KOPT-K1 (cell line): ENCODE results near the gene ACVR2A.

Experiments
- H3K27ac ChIP-seq: fragments of 200-600 bp; sonication (generic); 2 replicates; pipeline ENCODE4 v1.5.1; 2016; ENCODE audit warnings: antibody characterized with exemption, mild to moderate bottlenecking, low read depth, low read length; ENCODE audit not compliant: poor library complexity, severe bottlenecking
- H3K36me3 ChIP-seq: fragments of 200-600 bp; sonication (generic); 2 replicates; pipeline ENCODE4 v1.5.1; 2017; ENCODE audit warnings: antibody characterized with exemption, mild to moderate bottlenecking, low read length, moderate library complexity; ENCODE audit not compliant: insufficient read depth
- H3K9me3 ChIP-seq: fragments of 200-600 bp; sonication (generic); 2 replicates; pipeline ENCODE4 v1.5.1; 2017; ENCODE audit warnings: antibody characterized with exemption, low read length, mild to moderate bottlenecking; ENCODE audit not compliant: insufficient read depth, poor library complexity, severe bottlenecking

Gene ACVR2A

DNA sequence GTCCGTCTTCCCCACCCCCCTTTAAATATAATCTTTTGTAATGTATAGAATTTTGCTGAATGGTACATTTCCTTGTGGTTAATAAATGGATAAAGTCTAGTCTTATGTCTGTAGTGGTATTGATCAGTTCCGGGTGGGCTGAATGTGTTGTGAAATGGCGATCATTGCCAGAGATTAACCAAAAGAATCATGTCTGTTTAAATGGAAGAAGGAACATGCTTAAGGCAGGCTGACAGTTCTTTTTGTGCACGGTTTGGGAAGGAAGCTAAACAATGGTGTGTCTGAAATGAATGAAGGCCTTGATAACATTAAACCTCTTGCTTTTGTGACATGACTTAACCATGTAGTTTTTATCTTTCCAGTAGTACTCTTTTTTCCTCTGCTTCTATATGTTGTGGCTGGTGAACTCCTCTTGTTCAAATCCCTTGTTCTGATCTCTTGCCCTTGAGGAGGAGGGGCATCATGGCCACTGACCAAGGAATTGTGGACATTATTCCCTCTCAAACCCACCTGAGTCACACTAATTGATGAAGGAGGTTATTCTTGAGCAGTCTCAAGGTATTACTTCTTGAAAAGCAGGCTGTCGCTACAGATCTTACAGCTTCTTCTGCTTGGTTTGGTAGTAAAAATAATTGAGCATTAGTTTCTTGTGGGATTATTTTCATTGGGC is 1.7 kb downstream of the ACVR2A start:
- Histone ChIP-seq H3K36me3 (no peaks in the 10 kb centered on the region), H3K27ac (no peak overlapping the region), H3K9me3 (no peaks in the 10 kb centered on the region)

DNA sequence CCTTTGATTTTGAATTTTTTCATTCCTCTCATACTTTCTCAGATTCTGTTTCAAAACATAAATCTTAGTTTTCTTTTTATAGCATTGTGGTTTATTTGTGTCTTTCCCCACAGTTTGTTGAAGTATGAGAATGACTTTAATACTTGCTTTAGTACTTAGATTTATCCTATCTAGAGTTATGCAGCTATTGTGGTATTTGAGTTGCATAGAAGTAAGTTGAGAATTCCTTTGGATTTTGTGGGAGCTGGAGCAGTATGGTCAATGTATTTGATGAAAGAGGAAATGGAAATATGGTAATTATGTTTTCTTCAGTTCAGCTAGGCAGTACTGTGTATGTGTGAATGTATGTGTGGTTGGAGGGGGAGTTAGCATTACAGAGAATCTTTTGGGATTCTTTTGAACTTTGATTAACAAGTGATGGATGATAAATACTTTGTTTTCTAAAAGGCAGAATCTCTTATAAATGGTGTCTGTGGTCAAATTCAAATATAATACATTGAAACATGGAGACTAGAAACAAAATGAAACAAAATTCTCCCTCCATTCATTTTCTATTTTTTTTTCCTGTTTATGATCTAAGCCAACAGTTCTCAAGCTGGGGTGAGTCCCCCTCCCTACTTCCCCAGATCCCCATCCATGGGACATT is 3.0 kb downstream of the ACVR2A start:
- no peaks in the 10 kb centered on the region for H3K36me3 ChIP-seq
- H3K9me3 ChIP-seq, result no peaks in the 10 kb centered on the region
- no peak overlapping the region for H3K27ac ChIP-seq

DNA sequence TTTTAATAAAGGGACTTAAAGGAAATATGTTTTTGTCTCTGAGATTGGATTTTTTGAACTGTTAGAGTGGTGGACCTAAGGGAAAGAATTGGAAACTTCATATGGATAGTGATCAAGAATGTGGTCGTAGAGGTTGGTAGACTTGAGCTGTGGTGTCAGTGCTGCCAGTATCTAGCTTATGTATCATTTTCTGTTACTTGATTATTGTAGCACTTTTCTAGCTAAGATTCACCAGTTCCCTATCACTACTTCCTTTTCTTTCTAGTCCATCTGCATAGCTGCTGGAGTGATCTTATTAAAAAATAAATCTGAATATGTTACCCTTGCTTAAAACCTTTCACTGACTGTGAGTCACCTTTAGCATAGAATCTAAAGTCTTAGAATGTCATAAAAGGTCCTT is 6.0 kb downstream of the ACVR2A start:
- Histone ChIP-seq H3K36me3 (no peaks in the 10 kb centered on the region), H3K27ac (no peak overlapping the region)

DNA sequence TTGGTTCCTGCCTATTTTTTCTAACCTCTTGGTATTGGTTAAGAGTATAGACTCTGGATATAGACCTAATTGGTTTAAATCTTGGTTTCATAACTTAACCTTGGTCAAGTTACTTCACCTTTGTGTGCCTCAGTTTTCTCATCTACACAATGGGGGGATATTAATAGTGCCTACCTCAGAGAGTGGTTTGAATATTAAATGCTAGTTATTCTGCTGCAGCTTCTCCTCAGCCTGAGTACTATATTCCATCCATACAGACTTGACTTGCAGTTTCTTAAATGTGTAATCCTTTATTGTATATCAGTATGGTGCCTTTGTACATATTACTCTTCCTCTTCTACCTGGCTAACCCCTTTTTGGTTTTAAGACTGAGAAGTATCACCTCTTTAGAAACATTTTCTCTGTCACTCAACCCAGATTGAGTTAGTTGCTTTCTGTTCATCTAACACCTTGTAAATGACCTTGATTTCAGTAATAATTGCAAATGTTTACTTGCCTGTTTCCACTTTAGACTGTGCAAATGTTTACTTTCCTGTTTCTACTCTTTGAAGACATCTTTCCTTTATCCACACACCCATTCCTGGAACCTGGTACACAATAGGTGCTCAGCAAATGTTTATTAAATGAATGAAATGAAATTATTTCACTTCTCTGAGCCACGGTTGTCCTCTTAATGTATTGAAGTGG is 6.6 kb downstream of the ACVR2A start:
- no peak overlapping the region for H3K27ac ChIP-seq
- H3K36me3 ChIP-seq, result no peaks in the 10 kb centered on the region
- H3K9me3 ChIP-seq, result no peaks in the 10 kb centered on the region

More for the DNA sequence above, 6.0 kb downstream of the ACVR2A start:
- no peaks in the 10 kb centered on the region for H3K9me3 ChIP-seq

DNA sequence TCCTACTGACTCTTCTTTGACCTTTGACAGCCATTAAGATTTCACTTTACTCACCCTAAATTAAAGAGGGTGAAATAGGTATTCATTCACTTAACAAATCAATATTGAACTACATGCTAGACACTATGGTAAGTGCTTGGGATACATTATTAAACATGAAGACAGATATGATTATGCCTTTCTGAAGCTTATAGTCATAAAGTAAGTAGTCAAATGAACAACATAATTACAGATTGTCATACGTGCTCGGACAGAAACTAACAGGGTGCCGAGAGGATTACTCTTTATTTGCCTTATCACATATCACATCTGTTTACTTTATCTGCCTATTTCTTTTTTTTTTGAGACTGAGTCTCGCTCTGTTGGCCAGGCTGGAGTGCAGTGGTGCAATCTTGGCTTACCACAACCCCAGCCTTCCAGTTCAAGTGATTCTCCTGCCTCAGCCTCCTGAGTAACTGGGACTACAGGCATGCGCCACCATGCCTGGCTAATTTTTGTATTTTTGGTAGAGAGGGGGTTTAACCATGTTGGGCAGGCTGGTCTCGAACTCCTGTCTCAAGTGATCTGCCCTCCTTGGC is 9.8 kb downstream of the ACVR2A start:
- H3K9me3 ChIP-seq, result no peaks in the 10 kb centered on the region
- H3K36me3 ChIP-seq, result no peaks in the 10 kb centered on the region

DNA sequence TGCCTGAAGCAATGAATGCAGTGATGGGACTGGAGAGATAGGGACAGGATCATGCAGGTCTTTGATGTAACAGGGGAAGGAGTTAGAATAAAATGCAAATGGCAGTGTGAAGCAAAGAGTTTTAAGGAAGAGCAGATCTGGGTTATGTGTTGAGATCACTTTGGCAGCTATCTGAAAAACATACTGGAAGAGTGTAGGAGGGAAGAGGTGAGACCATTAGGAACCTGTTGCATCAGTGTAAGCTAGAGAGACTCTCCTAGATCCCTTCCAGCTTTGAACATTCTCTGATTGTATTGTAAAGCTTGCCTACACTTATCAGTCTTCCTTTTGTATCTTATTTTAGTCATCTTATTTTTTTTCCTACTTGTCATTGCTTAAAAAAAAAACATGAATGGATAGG is 10.5 kb downstream of the ACVR2A start:
- Histone ChIP-seq H3K9me3 (no peaks in the 10 kb centered on the region), H3K27ac (no peak overlapping the region), H3K36me3 (no peaks in the 10 kb centered on the region)

More for the DNA sequence above, 9.8 kb downstream of the ACVR2A start:
- H3K27ac ChIP-seq, result no peak overlapping the region

DNA sequence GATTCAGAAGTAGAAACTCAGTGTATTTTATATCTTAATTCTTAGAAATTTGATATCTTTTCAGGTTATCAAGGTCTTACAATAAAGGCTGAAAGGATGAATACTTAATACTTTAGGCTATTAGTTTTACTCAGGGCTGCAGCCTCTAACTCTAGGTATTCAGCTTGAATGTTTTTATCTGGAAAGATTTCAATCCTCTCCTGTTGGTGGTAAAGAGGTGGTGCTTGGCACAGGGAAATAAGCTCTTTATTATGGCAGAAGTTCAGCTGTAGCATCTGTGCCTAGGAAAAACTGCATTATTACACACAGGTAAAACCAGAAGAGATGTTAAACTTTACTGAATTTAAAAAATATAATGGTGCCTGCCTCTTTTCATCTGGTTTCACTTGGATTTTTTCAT is 11.1 kb downstream of the ACVR2A start:
- Histone ChIP-seq H3K27ac (no peak overlapping the region), H3K9me3 (no peaks in the 10 kb centered on the region), H3K36me3 (no peaks in the 10 kb centered on the region)

DNA sequence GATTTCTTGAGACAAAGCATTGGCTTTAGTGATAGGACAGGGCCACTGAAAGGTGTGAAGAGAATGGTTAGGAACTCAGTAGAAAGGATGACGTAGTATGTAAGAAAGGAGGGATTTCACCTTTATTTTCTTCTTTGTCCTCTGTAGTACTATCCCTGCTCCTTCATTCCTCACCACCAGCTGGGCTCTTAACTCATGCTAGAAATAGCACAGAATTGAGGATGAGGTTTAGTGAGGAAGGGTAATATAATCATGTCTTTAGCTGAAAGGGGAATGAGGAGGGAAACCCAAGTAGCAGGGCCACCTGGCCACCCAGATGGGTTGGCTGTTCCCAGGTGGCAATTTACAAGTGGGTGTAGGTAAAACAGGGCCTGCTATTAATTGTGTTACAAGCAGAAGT is 15.2 kb downstream of the ACVR2A start:
- Histone ChIP-seq H3K36me3 (no peaks in the 10 kb centered on the region), H3K9me3 (no peaks in the 10 kb centered on the region), H3K27ac (no peak overlapping the region)

DNA sequence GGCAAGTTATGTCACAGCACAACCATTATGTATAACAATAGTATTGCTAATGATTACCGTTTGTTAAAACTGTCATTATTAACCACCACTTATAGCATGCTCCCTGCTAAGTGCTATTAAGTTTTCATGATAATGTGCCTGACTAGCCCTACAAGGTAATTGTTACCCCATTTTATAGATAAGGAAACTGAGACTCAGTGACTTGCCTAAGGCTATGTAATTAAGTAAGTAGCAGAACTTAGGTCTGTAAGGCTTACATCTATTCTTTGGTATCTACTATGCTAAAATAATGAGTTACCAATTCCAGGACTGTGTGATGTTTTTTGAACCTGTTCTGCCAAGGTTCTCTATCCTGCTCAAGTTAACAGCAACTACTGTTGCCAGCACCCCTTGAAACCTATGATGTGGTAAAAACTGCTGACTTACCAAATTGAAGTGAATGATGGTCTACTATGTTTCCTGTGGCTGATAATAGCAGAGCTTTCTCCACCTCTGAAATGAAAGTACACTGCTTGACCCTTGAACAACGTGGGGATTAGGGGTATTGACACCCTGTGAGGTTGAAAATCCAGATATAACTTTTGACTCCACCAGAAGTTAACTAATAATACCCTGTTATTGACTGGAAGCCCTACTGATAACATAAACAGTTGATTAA is 18.2 kb downstream of the ACVR2A start:
- Histone ChIP-seq H3K9me3 (no peaks in the 10 kb centered on the region), H3K27ac (no peak overlapping the region), H3K36me3 (no peaks in the 10 kb centered on the region)

DNA sequence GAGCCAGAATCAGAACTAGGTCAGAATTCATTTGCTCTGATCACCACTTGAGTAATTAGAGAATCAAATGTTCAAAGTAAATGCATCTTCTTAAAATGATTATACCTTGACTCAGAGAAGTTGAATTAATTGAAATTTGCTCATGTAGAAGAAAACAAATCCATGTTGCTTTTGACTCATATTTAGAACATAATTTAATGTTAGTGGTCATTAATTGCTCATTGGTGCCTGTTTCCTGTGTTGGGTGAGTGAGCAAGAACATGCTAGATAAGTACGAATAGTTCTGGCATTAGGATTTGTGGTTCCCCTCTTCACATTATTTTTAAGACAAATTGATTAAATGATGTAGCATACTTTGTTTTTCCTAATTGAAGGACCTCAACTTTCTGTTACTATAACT is 19.0 kb downstream of the ACVR2A start:
- no peaks in the 10 kb centered on the region for H3K9me3 ChIP-seq
- no peak overlapping the region for H3K27ac ChIP-seq

DNA sequence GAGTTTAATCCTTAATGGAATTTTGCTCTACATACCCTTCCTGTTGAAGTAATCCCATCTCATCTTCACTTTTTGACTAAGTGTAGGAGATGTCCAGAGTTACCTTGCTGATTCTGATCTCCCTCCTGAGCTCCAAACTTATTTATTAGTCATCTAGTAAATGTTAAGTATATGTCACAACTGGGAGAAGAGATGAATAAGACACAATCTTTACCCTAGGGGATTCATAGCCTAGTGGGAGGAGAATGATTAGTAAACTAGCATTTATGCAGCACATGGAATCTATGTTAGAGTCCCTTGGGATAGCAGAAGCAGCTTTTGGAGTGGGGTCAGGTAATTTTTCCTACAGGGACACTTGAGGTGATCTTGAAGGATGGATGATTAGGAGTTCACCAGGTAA is 20.7 kb downstream of the ACVR2A start:
- H3K27ac ChIP-seq, result no peak overlapping the region
- no peaks in the 10 kb centered on the region for H3K9me3 ChIP-seq
- no peaks in the 10 kb centered on the region for H3K36me3 ChIP-seq

More for the DNA sequence above, 19.0 kb downstream of the ACVR2A start:
- no peaks in the 10 kb centered on the region for H3K36me3 ChIP-seq

DNA sequence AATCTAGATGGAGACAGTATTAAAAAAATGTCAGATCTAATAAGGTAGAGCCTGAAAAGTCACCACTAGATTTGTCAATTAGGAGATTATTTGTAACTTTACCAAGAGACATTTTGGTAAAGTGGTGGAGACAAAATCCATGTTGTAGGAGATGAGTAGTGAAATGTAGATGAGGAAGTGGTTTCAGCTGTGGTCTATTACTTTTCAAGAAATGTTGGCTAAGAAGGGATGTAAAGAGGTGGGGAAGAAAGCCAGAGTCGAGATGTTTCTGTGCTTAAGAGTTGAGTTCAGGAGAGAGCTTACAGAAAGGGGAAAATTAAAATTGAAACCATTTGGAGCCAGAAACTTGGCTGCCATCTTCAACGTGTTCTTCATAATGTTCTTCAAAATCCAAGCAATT is 22.2 kb downstream of the ACVR2A start:
- H3K36me3 ChIP-seq, result no peaks in the 10 kb centered on the region
- no peak overlapping the region for H3K27ac ChIP-seq
- H3K9me3 ChIP-seq, result no peaks in the 10 kb centered on the region

DNA sequence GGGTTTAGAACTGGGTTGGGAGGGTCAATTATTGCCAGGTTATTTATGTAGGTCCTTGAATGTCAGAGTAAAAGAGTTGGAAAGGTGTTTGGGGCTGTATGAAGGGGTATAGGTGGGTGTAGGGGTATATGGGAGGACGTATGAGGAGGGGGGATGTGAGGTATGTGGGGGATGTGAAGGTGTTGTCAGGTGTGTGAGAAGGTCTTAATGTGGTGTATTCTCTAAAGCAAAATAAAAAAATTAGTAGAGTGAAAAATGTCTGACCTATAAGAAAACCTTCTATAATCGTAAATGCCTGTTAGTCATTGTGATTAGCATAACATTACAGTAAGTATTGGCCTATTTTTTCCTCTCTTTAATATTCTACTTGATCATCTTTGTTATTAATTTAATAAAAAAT is 25.1 kb downstream of the ACVR2A start:
- Histone ChIP-seq H3K36me3 (no peaks in the 10 kb centered on the region), H3K9me3 (no peaks in the 10 kb centered on the region), H3K27ac (no peak overlapping the region)

DNA sequence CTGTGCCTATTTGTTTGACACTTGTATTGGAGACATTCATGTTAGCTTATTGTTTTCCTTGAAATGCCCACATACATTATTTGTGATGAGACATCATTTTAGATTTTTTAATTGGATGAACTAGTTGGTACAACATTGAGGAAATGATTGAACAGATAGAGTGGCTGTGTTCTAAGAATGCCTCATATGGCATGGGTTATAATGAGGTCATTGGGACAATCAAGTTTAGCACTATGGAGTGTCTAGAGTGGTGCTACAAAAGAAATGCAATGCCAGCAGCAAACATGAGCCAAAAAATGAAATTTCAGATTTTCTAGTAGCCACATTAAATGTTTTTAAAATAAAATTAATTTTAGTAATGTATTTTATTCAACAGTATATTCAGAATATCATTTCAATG is 28.1 kb downstream of the ACVR2A start:
- H3K9me3 ChIP-seq, result no peaks in the 10 kb centered on the region
- no peaks in the 10 kb centered on the region for H3K36me3 ChIP-seq
- no peak overlapping the region for H3K27ac ChIP-seq

DNA sequence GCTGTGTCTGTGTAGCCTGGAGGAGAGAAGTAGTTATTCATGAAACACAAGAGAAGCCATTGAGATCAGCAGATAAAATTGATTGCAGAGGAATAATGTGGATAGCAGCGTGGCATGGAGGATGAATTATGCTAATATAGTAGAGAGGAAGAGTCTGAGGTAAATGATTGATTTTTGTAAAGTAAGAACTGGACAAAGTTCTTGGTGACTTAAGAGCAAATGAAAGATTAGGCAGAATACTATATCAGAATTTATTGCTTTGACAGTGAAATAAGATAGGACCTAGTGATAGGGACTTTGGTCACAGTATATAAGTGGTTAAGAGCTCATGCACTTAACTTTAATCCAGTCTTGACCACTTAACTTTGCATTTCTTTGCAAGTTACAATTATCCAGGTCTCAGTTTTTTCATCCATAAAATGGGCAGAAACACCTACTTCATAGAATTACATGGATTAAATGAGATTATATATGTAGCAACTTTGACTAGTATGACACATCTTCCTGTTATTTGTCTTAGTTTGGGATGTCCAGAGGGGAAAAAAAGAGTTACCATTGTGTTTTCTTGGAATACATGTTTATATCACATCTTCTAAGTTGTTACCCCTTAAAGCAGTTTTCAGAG is 29.1 kb downstream of the ACVR2A start:
- Histone ChIP-seq H3K9me3 (no peaks in the 10 kb centered on the region), H3K36me3 (no peaks in the 10 kb centered on the region), H3K27ac (no peak overlapping the region)
